B cell (primary cell): ENCODE data around the gene PAK4.

ENCODE experiments used
- EZH2 ChIP-seq: IDR thresholded peaks from 2 replicates; pipeline ENCODE4 v1.6.1; 2012; ENCODE audit warnings: borderline replicate concordance, low read depth, mild to moderate bottlenecking, moderate library complexity, low read length; ENCODE audit not compliant: insufficient read depth, poor library complexity, severe bottlenecking
- TF ChIP-seq, protein P1 (sequence below): fragments of 200-600 bp; IDR thresholded peaks from one replicate; pipeline ENCODE4 v1.8.0; 2022; ENCODE audit warnings: antibody characterized with exemption, mild to moderate bottlenecking

DNA sequence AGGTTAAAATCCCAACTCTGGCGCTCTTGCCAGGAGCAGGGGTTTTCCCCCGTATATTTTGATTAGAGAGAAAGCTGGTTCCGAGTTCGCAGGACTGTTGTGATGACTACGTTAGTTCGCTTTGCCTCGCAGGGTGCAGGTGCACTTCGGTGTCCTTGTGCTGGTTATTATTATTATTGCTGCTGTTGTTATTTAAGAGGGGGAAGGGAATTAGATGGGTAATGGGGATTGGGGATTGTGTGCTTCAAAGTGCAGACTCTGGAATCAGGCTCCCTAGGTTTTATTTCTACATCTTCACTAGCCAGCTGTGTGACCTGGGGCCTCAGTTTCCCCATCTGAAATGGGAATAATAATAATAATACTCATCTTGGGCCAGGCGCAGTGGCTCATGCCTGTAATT lies 26.2 kb upstream of the PAK4 start:
- TF ChIP-seq, protein P1, sequence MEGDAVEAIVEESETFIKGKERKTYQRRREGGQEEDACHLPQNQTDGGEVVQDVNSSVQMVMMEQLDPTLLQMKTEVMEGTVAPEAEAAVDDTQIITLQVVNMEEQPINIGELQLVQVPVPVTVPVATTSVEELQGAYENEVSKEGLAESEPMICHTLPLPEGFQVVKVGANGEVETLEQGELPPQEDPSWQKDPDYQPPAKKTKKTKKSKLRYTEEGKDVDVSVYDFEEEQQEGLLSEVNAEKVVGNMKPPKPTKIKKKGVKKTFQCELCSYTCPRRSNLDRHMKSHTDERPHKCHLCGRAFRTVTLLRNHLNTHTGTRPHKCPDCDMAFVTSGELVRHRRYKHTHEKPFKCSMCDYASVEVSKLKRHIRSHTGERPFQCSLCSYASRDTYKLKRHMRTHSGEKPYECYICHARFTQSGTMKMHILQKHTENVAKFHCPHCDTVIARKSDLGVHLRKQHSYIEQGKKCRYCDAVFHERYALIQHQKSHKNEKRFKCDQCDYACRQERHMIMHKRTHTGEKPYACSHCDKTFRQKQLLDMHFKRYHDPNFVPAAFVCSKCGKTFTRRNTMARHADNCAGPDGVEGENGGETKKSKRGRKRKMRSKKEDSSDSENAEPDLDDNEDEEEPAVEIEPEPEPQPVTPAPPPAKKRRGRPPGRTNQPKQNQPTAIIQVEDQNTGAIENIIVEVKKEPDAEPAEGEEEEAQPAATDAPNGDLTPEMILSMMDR: no peak
- no peak for TF ChIP-seq EZH2
